ENCODE data around the gene COQ8A. TPM values are rescaled to one million over a fixed set of nuclear protein-coding genes. Genes with fewer than 3 reads are reported as not detected.
A peak's percentile ranks its signal among the peaks of the same experiment; 100 is the strongest.

The COQ8A gene
- polyA plus RNA-seq, 2 of the 4 experiments (the other 2 are of a cell fraction) = 10.8 to 12.4 TPM

- no peak for TF ChIP-seq ELK1 (IDR thresholded peaks at IDR 0.05; ENCODE audit: low read depth, low read length)
- TF ChIP-seq PHF8 (IDR thresholded peaks at IDR 0.05; ENCODE audit: borderline replicate concordance, low read depth) = peak; percentile 88; the same call in 1 of the 2 replicates
- TF ChIP-seq CBX8 (IDR thresholded peaks at IDR 0.05) = no peak
- no peak for TF ChIP-seq FOSB (CRISPR knock-in tag; IDR thresholded peaks at IDR 0.05)
- no peak for TF ChIP-seq SREBF2 (IDR thresholded peaks at IDR 0.05)
- no peak for TF ChIP-seq GATA3 (IDR thresholded peaks at IDR 0.05; ENCODE audit: borderline replicate concordance)
- peak; percentile 69; the same call in 1 of the 2 replicates for TF ChIP-seq HMGXB4 (CRISPR knock-in tag; IDR thresholded peaks at IDR 0.05; ENCODE audit: borderline replicate concordance)
- no peak for TF ChIP-seq EHMT2 (IDR thresholded peaks at IDR 0.05; ENCODE audit: low read depth)
- no peak for TF ChIP-seq HDAC2 (IDR thresholded peaks at IDR 0.05)
- peak; percentile 83; the same call in 2 of the 3 replicates for TF ChIP-seq BCL3 (IDR thresholded peaks at IDR 0.05)
- TF ChIP-seq CHD2 (IDR thresholded peaks at IDR 0.05; ENCODE audit: low read length, partially characterized antibody) = peak; percentile 18
- no peak for TF ChIP-seq PBX3 (IDR thresholded peaks at IDR 0.05)
- TF ChIP-seq KDM1A (IDR thresholded peaks at IDR 0.05; ENCODE audit: low read depth) = no peak
- TF ChIP-seq RNF2 (IDR thresholded peaks at IDR 0.05; ENCODE audit: borderline replicate concordance, low read depth) = peak; percentile 40; the same call in 1 of the 2 replicates
- no peak for TF ChIP-seq CEBPB (IDR thresholded peaks at IDR 0.05)
- TF ChIP-seq TP53 (CRISPR knock-in tag; IDR thresholded peaks at IDR 0.05) = peak; percentile 60; the same call in 1 of the 2 replicates
- TF ChIP-seq HEYL (CRISPR knock-in tag; IDR thresholded peaks at IDR 0.05) = no peak
- peak; percentile 93 for TF ChIP-seq E2F6 (IDR thresholded peaks at IDR 0.05; ENCODE audit: borderline replicate concordance, low read depth)
- peak; percentile 47; the same call in 1 of the 2 replicates for TF ChIP-seq MYC (IDR thresholded peaks at IDR 0.05; ENCODE audit: borderline replicate concordance, low read length)
- TF ChIP-seq POLR2A (IDR thresholded peaks at IDR 0.05; ENCODE audit: low read length) = peak; percentile 97
- peak; percentile 67 to 91; a peak in 4 of 5 replicates for TF ChIP-seq JUN (IDR thresholded peaks at IDR 0.05)
These were observed 561 bp upstream of the COQ8A start (continued) for GRCh38 chr1:226939438-226940028.

- FAIRE-seq (no peak), DNase-seq (ENCODE audit: low read depth in 1 of 2, low spot score in 1 of 2) (no peak), ATAC-seq (no peak)
- peaks cover 21% of the 10 kb centered on the region for H3K4me1 ChIP-seq
- H3K9me3 ChIP-seq = no peaks in the 10 kb centered on the region
- peak overlapping the region; percentile 70 to 86 for H3K27ac ChIP-seq
- 77% methylated on average over 6 of the region's 6 CpGs for WGBS (ENCODE audit: missing lambda C conversion rate)
- no peak for TF ChIP-seq TFCP2L1 (CRISPR knock-in tag; IDR thresholded peaks at IDR 0.05)
- TF ChIP-seq SMC3 (IDR thresholded peaks at IDR 0.05) = no peak
- no peak for TF ChIP-seq ZC3H11A (IDR thresholded peaks at IDR 0.05)
- TF ChIP-seq MAZ (IDR thresholded peaks at IDR 0.05; ENCODE audit: borderline replicate concordance, low read depth, low read length) = no peak
- ChIA-PET POLR2A (interaction anchor here (0.6 to 1.1 kb wide), 2 partner anchors 10 to 111 kb away, joined by 4 to 5 read pairs; no protein-coding TSS in a partner anchor), CTCF (no interaction called here)
- H3K4me3 ChIP-seq = peak overlapping the region; percentile 85
- H3K4me2 ChIP-seq = peak overlapping the region; percentile 100
These were observed 643 bp downstream of the COQ8A start for GRCh38 chr1:226940806-226941067.

Data from A549 (cell line).